K562 (cell line): ENCODE data around the gene EHBP1L1. TPM values are rescaled to one million over a fixed set of nuclear protein-coding genes. Genes with fewer than 3 reads are reported as not detected.

ENCODE experiments used
- CC2D1A ChIP-seq: fragments of 450-650 bp; IDR thresholded peaks from 2 replicates; pipeline ENCODE4 v1.6.1; 2017; ENCODE audit warnings: mild to moderate bottlenecking
- ELK1 ChIP-seq: sonication (generic); formaldehyde crosslinking; IDR thresholded peaks from 2 replicates; pipeline ENCODE4 v1.8.1; 2022; ENCODE audit warnings: missing genetic modification reagents
- FOXM1 ChIP-seq, 2 experiments: fragments of 450-650 bp in 1 of 2; sonication (generic) in 1 of 2; formaldehyde crosslinking in 1 of 2; IDR thresholded peaks; 2 replicates each; pipeline versions ENCODE4 v1.6.1 to v1.9.0; 2017 to 2022; ENCODE audit warnings: low read depth in 2 of 2, mild to moderate bottlenecking in 2 of 2, missing genetic modification reagents in 1 of 2, moderate library complexity in 1 of 2
- ID3 ChIP-seq, 2 experiments: fragments of 250-450 bp in 1 of 2; fragments of 450-650 bp in 1 of 2; sonication (Bioruptor Pico) in 1 of 2; IDR thresholded peaks; 2 replicates each; pipeline versions ENCODE4 v1.6.1 to v1.8.0; 2016 to 2021; ENCODE audit warnings: mild to moderate bottlenecking in 2 of 2, moderate library complexity in 2 of 2, missing compliant biosample characterization in 1 of 2, missing genetic modification characterization in 1 of 2
- LCOR ChIP-seq: sonication (generic); formaldehyde crosslinking; IDR thresholded peaks from 2 replicates; pipeline ENCODE4 v1.8.0; 2022; ENCODE audit warnings: mild to moderate bottlenecking, missing genetic modification reagents
- MCM3 ChIP-seq: fragments of 450-650 bp; IDR thresholded peaks from 2 replicates; pipeline ENCODE4 v1.6.1; 2016
- RAD21 ChIP-seq, 2 experiments: fragments of 250-450 bp in 1 of 2; fragments of 450-650 bp in 1 of 2; sonication (Bioruptor Pico) in 1 of 2; formaldehyde crosslinking in 1 of 2; IDR thresholded peaks in 1 of 2; conservative IDR thresholded peaks in 1 of 2; 2 replicates each; pipeline versions ENCODE4 v1.4.0 to v1.8.0; 2020 to 2022; ENCODE audit warnings: mild to moderate bottlenecking in 2 of 2, moderate library complexity in 1 of 2
- RBFOX2 ChIP-seq: fragments of 200-400 bp; formaldehyde crosslinking; IDR thresholded peaks from 2 replicates; pipeline ENCODE4 v1.6.1; 2017; ENCODE audit warnings: low read depth, mild to moderate bottlenecking, low read length, moderate library complexity
- ZNF699 ChIP-seq: fragments of 250-450 bp; sonication (Bioruptor Pico); IDR thresholded peaks from 2 replicates; pipeline ENCODE4 v1.8.0; 2021; ENCODE audit warnings: mild to moderate bottlenecking, moderate library complexity; ENCODE audit not compliant: insufficient replicate concordance
- polyA plus RNA-seq, 8 experiments: library from polyadenylated mRNA; depleted of rRNA in 4 of 8; stranded (reverse) in 5 of 8; unstranded in 3 of 8; fragments of >200 nt; fragmentation: Nextera tagmentation in 2 of 8; fragmentation: Illumina TruSeq in 1 of 8; extraction: Ambion mirVana in 2 of 8; extraction: Trizol in 1 of 8; gene quantifications; 2 replicates each; pipeline versions ENCODE4 v1.2.1 to v1.2.3, GENCODE V29; 2011 to 2014; ENCODE audit warnings: inconsistent platforms in 1 of 8, missing spikeins in 1 of 8
- total RNA-seq, 7 experiments: library from RNA; depleted of rRNA in 6 of 7; stranded (reverse); fragments of >200 nt in 6 of 7; fragmentation: Illumina TruSeq in 2 of 7; extraction: Trizol in 2 of 7; gene quantifications; 2 replicates each; pipeline versions ENCODE4 v1.2.1 to v1.2.3, GENCODE V29; 2011 to 2021; ENCODE audit warnings: low replicate concordance in 1 of 7
- TF ChIP-seq, protein P1 (sequence below): fragments of 450-650 bp; formaldehyde crosslinking; IDR thresholded peaks from 2 replicates; pipeline ENCODE4 v1.4.0; 2022; ENCODE audit warnings: missing genetic modification characterization
- TF ChIP-seq, protein P2 (sequence below), 2 experiments: fragments of 450-650 bp in 1 of 2; sonication (generic) in 1 of 2; formaldehyde crosslinking in 1 of 2; IDR thresholded peaks; 2 replicates each; pipeline versions ENCODE4 v1.7.1 to v1.9.0; 2016 to 2022; ENCODE audit warnings: inconsistent platforms in 1 of 2, mild to moderate bottlenecking in 1 of 2, missing genetic modification reagents in 1 of 2
- TF ChIP-seq, protein P3 (sequence below): sonication (generic); formaldehyde crosslinking; IDR thresholded peaks from 2 replicates; pipeline ENCODE4 v1.8.0; 2022; ENCODE audit warnings: mild to moderate bottlenecking, missing genetic modification reagents, borderline replicate concordance

Gene EHBP1L1
- total and polyA plus RNA-seq, 9 of the 15 experiments (the other 6 are each of a cell fraction or from before 2014, with no cell fraction given), result 0.03 to 87.1 (median 26.3) TPM

DNA sequence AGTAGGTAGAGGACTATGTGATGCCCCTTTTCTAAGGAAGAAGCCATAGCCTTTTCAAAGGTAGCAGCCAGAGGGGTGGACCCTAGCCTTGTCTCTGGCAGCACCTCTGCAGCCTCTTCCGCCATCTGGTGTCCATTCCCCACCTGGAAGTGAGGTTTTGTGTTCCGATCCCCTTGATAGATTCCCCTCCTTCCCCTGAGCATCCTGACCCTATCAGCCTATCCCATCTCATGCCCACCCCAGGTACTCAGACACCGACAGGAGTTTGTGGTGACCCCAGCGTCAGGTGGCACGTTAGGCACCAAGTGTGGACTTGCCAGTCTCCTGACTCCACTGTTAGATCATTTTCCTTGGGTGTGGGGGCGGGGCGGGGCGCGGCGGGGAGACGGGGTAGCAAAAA lies 3.9 kb upstream of the EHBP1L1 start (continued):
- TF ChIP-seq, protein P1, sequence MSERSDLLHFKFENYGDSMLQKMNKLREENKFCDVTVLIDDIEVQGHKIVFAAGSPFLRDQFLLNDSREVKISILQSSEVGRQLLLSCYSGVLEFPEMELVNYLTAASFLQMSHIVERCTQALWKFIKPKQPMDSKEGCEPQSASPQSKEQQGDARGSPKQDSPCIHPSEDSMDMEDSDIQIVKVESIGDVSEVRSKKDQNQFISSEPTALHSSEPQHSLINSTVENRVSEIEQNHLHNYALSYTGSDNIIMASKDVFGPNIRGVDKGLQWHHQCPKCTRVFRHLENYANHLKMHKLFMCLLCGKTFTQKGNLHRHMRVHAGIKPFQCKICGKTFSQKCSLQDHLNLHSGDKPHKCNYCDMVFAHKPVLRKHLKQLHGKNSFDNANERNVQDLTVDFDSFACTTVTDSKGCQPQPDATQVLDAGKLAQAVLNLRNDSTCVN (CRISPR knock-in tag), result no peak
- no peak for TF ChIP-seq ID3 (CRISPR knock-in tag; IDR thresholded peaks at IDR 0.05)
- no peak for TF ChIP-seq ID3 (tag; IDR thresholded peaks at IDR 0.05)
- no peak for TF ChIP-seq RBFOX2
- TF ChIP-seq, protein P2, sequence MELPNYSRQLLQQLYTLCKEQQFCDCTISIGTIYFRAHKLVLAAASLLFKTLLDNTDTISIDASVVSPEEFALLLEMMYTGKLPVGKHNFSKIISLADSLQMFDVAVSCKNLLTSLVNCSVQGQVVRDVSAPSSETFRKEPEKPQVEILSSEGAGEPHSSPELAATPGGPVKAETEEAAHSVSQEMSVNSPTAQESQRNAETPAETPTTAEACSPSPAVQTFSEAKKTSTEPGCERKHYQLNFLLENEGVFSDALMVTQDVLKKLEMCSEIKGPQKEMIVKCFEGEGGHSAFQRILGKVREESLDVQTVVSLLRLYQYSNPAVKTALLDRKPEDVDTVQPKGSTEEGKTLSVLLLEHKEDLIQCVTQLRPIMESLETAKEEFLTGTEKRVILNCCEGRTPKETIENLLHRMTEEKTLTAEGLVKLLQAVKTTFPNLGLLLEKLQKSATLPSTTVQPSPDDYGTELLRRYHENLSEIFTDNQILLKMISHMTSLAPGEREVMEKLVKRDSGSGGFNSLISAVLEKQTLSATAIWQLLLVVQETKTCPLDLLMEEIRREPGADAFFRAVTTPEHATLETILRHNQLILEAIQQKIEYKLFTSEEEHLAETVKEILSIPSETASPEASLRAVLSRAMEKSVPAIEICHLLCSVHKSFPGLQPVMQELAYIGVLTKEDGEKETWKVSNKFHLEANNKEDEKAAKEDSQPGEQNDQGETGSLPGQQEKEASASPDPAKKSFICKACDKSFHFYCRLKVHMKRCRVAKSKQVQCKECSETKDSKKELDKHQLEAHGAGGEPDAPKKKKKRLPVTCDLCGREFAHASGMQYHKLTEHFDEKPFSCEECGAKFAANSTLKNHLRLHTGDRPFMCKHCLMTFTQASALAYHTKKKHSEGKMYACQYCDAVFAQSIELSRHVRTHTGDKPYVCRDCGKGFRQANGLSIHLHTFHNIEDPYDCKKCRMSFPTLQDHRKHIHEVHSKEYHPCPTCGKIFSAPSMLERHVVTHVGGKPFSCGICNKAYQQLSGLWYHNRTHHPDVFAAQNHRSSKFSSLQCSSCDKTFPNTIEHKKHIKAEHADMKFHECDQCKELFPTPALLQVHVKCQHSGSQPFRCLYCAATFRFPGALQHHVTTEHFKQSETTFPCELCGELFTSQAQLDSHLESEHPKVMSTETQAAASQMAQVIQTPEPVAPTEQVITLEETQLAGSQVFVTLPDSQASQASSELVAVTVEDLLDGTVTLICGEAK (IDR thresholded peaks at IDR 0.05), result 0 out of 2 replicates have a peak, but pooled peaks have one; percentile 19
- TF ChIP-seq, protein P2 (CRISPR knock-in tag; IDR thresholded peaks at IDR 0.05), result no peak
- TF ChIP-seq MCM3, result no peak
- TF ChIP-seq ELK1, result no peak
- TF ChIP-seq, protein P3, sequence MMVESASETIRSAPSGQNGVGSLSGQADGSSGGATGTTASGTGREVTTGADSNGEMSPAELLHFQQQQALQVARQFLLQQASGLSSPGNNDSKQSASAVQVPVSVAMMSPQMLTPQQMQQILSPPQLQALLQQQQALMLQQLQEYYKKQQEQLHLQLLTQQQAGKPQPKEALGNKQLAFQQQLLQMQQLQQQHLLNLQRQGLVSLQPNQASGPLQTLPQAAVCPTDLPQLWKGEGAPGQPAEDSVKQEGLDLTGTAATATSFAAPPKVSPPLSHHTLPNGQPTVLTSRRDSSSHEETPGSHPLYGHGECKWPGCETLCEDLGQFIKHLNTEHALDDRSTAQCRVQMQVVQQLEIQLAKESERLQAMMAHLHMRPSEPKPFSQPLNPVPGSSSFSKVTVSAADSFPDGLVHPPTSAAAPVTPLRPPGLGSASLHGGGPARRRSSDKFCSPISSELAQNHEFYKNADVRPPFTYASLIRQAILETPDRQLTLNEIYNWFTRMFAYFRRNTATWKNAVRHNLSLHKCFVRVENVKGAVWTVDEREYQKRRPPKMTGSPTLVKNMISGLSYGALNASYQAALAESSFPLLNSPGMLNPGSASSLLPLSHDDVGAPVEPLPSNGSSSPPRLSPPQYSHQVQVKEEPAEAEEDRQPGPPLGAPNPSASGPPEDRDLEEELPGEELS, result no peak
- no peak for TF ChIP-seq ZNF699 (CRISPR knock-in tag)
- TF ChIP-seq CC2D1A, result peak; percentile 58; the same call in 1 of the 2 replicates
- peak; percentile 70 to 86 for TF ChIP-seq RAD21 (CRISPR knock-in tag; conservative IDR thresholded peaks at IDR 0.05 in 1 of 2, IDR thresholded peaks at IDR 0.05 in 1 of 2)
- TF ChIP-seq LCOR (CRISPR knock-in tag), result no peak
- TF ChIP-seq FOXM1 (IDR thresholded peaks at IDR 0.05; ENCODE audit: low read depth), result no peak
- TF ChIP-seq FOXM1 (CRISPR knock-in tag; IDR thresholded peaks at IDR 0.05; ENCODE audit: low read depth), result 0 out of 2 replicates have a peak, but pooled peaks have one; percentile 12
